Liver (tissue), 9 donors: Measurements from ENCODE around the gene TRABD. TPM values are rescaled to one million over a fixed set of nuclear protein-coding genes. Genes with fewer than 3 reads are reported as not detected.
"Not testable (repeated sequence)": the region's sequence is repeated elsewhere in the genome, so short reads cannot be mapped to it uniquely, and the experiment has no call there.

Experiments used
- DNase-seq: peaks from one replicate; pipeline ENCODE4 v3.0.0-alpha.2; 2017; ENCODE audit warnings: low spot score
- H3K27ac ChIP-seq, 2 donors: one replicate each; pipeline ENCODE4 v1.7.0; 2013; ENCODE audit warnings: inconsistent platforms in 2 of 2, low read length in 2 of 2, control low read depth in 1 of 2, low read depth in 1 of 2, mild to moderate bottlenecking in 1 of 2
- H3K27me3 ChIP-seq, 4 donors: one replicate each; pipeline versions ENCODE4 v1.6.1 to v1.7.0; 2013; ENCODE audit warnings: low read length in 3 of 4, inconsistent platforms in 1 of 4, mild to moderate bottlenecking in 1 of 4, moderate library complexity in 1 of 4; ENCODE audit not compliant: control insufficient read depth in 4 of 4, insufficient read depth in 4 of 4
- H3K36me3 ChIP-seq, 4 donors: one replicate each; pipeline versions ENCODE4 v1.6.1 to v1.7.0; 2013; ENCODE audit warnings: low read length in 3 of 4, mild to moderate bottlenecking in 3 of 4, low read depth in 1 of 4, moderate library complexity in 1 of 4; ENCODE audit not compliant: control insufficient read depth in 4 of 4, insufficient read depth in 3 of 4
- H3K4me1 ChIP-seq, 4 donors: one replicate each; pipeline versions ENCODE4 v1.6.1 to v1.7.0; 2013; ENCODE audit warnings: low read length in 3 of 4, mild to moderate bottlenecking in 3 of 4, moderate library complexity in 1 of 4; ENCODE audit not compliant: control insufficient read depth in 4 of 4, insufficient read depth in 4 of 4
- H3K4me3 ChIP-seq, 3 donors: one replicate each; pipeline versions ENCODE4 v1.6.1 to v1.7.0; 2013; ENCODE audit warnings: low read length in 3 of 3, control low read depth in 1 of 3, low read depth in 1 of 3, mild to moderate bottlenecking in 1 of 3
- H3K9ac ChIP-seq, 2 donors: one replicate each; pipeline ENCODE4 v1.7.0; 2013; ENCODE audit warnings: low read length in 2 of 2, mild to moderate bottlenecking in 2 of 2, moderate library complexity in 2 of 2, control low read depth in 1 of 2, low read depth in 1 of 2
- H3K9me3 ChIP-seq, 4 donors: one replicate each; pipeline versions ENCODE4 v1.6.1 to v1.7.0; 2013; ENCODE audit warnings: low read length in 3 of 4; ENCODE audit not compliant: control insufficient read depth in 4 of 4
- EGR1 ChIP-seq, 2 donors: IDR thresholded peaks; 2 replicates each; pipeline ENCODE4 v1.6.1; 2016 to 2018; ENCODE audit warnings: antibody characterized with exemption in 2 of 2, low read depth in 2 of 2
- FOXA1 ChIP-seq: IDR thresholded peaks from 2 replicates; pipeline ENCODE4 v1.6.1; 2016; ENCODE audit warnings: antibody characterized with exemption
- FOXA2 ChIP-seq: IDR thresholded peaks from 2 replicates; pipeline ENCODE4 v1.6.1; 2016; ENCODE audit warnings: antibody characterized with exemption
- GABPA ChIP-seq, 2 donors: IDR thresholded peaks in 1 of 2; conservative IDR thresholded peaks in 1 of 2; 2 replicates each; pipeline ENCODE4 v1.6.1; 2016; ENCODE audit warnings: antibody characterized with exemption in 2 of 2, mild to moderate bottlenecking in 1 of 2, moderate library complexity in 1 of 2
- HNF4A ChIP-seq, 2 donors: conservative IDR thresholded peaks; 2 replicates each; pipeline ENCODE4 v1.6.1; 2016; ENCODE audit warnings: antibody characterized with exemption in 2 of 2, mild to moderate bottlenecking in 2 of 2
- HNF4G ChIP-seq: IDR thresholded peaks from 2 replicates; pipeline ENCODE4 v1.6.1; 2016; ENCODE audit warnings: antibody characterized with exemption
- JUND ChIP-seq, 2 donors: IDR thresholded peaks; 2 replicates each; pipeline ENCODE4 v1.6.1; 2016; ENCODE audit warnings: antibody characterized with exemption in 2 of 2
- NR2F2 ChIP-seq: IDR thresholded peaks from 2 replicates; pipeline ENCODE4 v1.6.1; 2016; ENCODE audit warnings: antibody characterized with exemption
- RAD21 ChIP-seq, 2 donors: IDR thresholded peaks; 2 replicates each; pipeline ENCODE4 v1.6.1; 2016; ENCODE audit warnings: antibody characterized with exemption in 2 of 2, mild to moderate bottlenecking in 2 of 2
- RXRA ChIP-seq, 2 donors: IDR thresholded peaks; 2 replicates each; pipeline ENCODE4 v1.6.1; 2017 to 2018; ENCODE audit warnings: antibody characterized with exemption in 2 of 2, mild to moderate bottlenecking in 1 of 2
- SP1 ChIP-seq: IDR thresholded peaks from 2 replicates; pipeline ENCODE4 v1.6.1; 2018; ENCODE audit warnings: antibody characterized with exemption, mild to moderate bottlenecking
- TAF1 ChIP-seq: conservative IDR thresholded peaks from 2 replicates; pipeline ENCODE4 v1.6.1; 2016; ENCODE audit warnings: antibody characterized with exemption, mild to moderate bottlenecking
- YY1 ChIP-seq: IDR thresholded peaks from 2 replicates; pipeline ENCODE4 v1.6.1; 2016; ENCODE audit warnings: antibody characterized with exemption, mild to moderate bottlenecking
- WGBS: extraction: QIAGEN DNeasy Blood & Tissue Kit; methylation state at CpG from one replicate; pipeline ENCODE4 v1.1.7; 2013; 5-methylcytosine and 5-hydroxymethylcytosine counted together
- polyA plus RNA-seq, 2 donors: library from polyadenylated mRNA; stranded (reverse) in 1 of 2; unstranded in 1 of 2; fragments of 200-250 nt in 1 of 2; fragments of >200 nt in 1 of 2; fragmentation: Nextera tagmentation in 1 of 2; extraction: Ambion mirVana in 1 of 2; gene quantifications; one replicate each; pipeline versions ENCODE4 v1.2.1 to v1.2.3, GENCODE V29; 2013 to 2015
- total RNA-seq, 2 donors: library from RNA; depleted of rRNA; stranded (reverse); fragments of >200 nt; gene quantifications; one replicate each; pipeline ENCODE4 v1.2.3, GENCODE V29; 2014
- TF ChIP-seq, protein P1 (sequence below): IDR thresholded peaks from 2 replicates; pipeline ENCODE4 v1.6.1; 2016; ENCODE audit warnings: antibody characterized with exemption
- TF ChIP-seq, protein P2 (sequence below): IDR thresholded peaks from 2 replicates; pipeline ENCODE4 v1.6.1; 2016; ENCODE audit warnings: antibody characterized with exemption
- TF ChIP-seq, protein P3 (sequence below): fragments of 150-350 bp; IDR thresholded peaks from 2 replicates; pipeline ENCODE4 v1.5.1; 2017; ENCODE audit warnings: improper control_type of control experiment, low read depth, low read length; ENCODE audit not compliant: missing input control
- TF ChIP-seq, protein P4 (sequence below): IDR thresholded peaks from 2 replicates; pipeline ENCODE4 v1.6.1; 2016; ENCODE audit warnings: antibody characterized with exemption
- TF ChIP-seq, protein P5 (sequence below): IDR thresholded peaks from 2 replicates; pipeline ENCODE4 v1.6.1; 2016; ENCODE audit warnings: antibody characterized with exemption, mild to moderate bottlenecking
- donor health status: healthy.
- donor health status: healthy.
- donor health status: healthy.
- donor health status: healthy.
- donor health status: healthy.

TRABD gene
- total and polyA plus RNA-seq, 4 donors = 10.5 to 29.7 (median 16.4) TPM

DNA sequence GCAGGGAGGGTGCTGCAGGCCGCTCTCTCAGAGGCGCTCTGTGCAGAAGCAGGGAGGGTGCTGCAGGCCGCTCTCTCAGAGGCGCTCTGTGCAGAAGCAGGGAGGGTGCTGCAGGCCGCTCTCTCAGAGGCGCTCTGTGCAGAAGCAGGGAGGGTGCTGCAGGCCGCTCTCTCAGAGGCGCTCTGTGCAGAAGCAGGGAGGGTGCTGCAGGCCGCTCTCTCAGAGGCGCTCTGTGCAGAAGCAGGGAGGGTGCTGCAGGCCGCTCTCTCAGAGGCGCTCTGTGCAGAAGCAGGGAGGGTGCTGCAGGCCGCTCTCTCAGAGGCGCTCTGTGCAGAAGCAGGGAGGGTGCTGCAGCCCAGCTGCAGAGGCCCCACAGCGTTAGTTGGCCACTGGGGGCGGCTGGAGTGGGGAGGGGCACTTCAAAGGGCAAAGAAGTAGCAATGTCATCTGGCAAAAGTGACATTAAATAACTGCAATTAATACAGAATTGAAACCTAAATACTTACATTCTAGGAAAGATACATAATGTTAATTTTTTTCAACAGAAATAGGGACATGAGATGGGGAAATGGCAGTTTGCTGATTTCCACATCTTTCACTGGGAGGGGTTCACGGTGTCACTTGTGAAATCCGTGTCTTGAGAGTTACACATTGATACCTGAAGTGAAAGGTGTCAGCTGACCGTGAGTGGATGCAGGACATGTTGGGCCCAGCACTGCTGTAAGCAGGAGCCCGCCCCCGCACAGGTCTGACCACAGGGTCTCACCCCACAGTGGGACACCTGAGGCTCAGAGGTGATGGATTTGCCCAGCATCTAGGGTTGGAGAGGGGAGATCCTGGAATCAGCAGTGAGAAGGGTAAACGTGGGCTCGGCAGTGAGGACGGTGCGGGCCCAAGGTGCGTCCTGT lies 38.2 kb upstream of the TRABD start:
- not testable (repeated sequence) for H3K9ac ChIP-seq, H3K9me3 ChIP-seq, H3K27ac ChIP-seq, DNase-seq, H3K4me3 ChIP-seq, H3K27me3 ChIP-seq, H3K36me3 ChIP-seq
- H3K4me1 ChIP-seq = peaks cover 7 to 39% (median 35%) of the 10 kb centered on the region in 4 donors
- WGBS = 62% methylated on average over 15 of the region's 26 CpGs

DNA sequence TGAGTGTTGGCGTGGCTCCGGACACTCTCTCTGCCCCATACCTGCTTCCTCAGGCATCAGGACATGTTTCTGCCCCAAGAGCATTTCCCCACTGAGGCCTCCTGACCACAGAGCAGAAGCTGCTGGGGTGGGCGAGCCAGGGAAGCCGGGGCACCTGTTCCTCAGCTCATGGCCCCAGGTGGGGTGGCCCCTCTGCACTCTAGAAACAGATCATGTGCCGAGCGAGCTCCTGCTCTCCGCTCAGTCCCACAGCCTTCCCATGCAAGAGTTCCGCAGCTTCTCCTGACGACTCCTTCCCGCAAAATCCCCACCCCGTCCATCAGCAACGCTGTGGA lies 37.6 kb upstream of the TRABD start:
- Histone ChIP-seq H3K9ac (no peak overlapping the region), H3K4me3 (no peak overlapping the region), H3K4me1 (peaks cover 7 to 38% (median 34%) of the 10 kb centered on the region in 4 donors), H3K27ac (no peak overlapping the region), H3K36me3 (no peaks in the 10 kb centered on the region), H3K27me3 (no peaks in the 10 kb centered on the region), H3K9me3 (no peaks in the 10 kb centered on the region)
- 87% methylated on average over 12 of the region's 12 CpGs for WGBS
- DNase-seq = no peak
- TF ChIP-seq, protein P1, sequence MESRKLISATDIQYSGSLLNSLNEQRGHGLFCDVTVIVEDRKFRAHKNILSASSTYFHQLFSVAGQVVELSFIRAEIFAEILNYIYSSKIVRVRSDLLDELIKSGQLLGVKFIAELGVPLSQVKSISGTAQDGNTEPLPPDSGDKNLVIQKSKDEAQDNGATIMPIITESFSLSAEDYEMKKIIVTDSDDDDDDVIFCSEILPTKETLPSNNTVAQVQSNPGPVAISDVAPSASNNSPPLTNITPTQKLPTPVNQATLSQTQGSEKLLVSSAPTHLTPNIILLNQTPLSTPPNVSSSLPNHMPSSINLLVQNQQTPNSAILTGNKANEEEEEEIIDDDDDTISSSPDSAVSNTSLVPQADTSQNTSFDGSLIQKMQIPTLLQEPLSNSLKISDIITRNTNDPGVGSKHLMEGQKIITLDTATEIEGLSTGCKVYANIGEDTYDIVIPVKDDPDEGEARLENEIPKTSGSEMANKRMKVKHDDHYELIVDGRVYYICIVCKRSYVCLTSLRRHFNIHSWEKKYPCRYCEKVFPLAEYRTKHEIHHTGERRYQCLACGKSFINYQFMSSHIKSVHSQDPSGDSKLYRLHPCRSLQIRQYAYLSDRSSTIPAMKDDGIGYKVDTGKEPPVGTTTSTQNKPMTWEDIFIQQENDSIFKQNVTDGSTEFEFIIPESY = no peak
- TF ChIP-seq RXRA (IDR thresholded peaks at IDR 0.05) = no peak
- TF ChIP-seq HNF4G = no peak
- TF ChIP-seq RAD21 (IDR thresholded peaks at IDR 0.05) = no peak
- no peak for TF ChIP-seq HNF4A (conservative IDR thresholded peaks at IDR 0.05)
- no peak for TF ChIP-seq JUND (IDR thresholded peaks at IDR 0.05)
- TF ChIP-seq FOXA2 = no peak
- TF ChIP-seq EGR1 (IDR thresholded peaks at IDR 0.05; ENCODE audit: low read depth in 2 of 2) = no peak
- no peak for TF ChIP-seq SP1
- TF ChIP-seq, protein P2, sequence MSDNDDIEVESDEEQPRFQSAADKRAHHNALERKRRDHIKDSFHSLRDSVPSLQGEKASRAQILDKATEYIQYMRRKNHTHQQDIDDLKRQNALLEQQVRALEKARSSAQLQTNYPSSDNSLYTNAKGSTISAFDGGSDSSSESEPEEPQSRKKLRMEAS = no peak
- TF ChIP-seq GABPA (IDR thresholded peaks at IDR 0.05 in 1 of 2, conservative IDR thresholded peaks at IDR 0.05 in 1 of 2) = no peak
- TF ChIP-seq, protein P3, sequence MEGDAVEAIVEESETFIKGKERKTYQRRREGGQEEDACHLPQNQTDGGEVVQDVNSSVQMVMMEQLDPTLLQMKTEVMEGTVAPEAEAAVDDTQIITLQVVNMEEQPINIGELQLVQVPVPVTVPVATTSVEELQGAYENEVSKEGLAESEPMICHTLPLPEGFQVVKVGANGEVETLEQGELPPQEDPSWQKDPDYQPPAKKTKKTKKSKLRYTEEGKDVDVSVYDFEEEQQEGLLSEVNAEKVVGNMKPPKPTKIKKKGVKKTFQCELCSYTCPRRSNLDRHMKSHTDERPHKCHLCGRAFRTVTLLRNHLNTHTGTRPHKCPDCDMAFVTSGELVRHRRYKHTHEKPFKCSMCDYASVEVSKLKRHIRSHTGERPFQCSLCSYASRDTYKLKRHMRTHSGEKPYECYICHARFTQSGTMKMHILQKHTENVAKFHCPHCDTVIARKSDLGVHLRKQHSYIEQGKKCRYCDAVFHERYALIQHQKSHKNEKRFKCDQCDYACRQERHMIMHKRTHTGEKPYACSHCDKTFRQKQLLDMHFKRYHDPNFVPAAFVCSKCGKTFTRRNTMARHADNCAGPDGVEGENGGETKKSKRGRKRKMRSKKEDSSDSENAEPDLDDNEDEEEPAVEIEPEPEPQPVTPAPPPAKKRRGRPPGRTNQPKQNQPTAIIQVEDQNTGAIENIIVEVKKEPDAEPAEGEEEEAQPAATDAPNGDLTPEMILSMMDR = no peak
- TF ChIP-seq NR2F2 = no peak
- TF ChIP-seq, protein P4, sequence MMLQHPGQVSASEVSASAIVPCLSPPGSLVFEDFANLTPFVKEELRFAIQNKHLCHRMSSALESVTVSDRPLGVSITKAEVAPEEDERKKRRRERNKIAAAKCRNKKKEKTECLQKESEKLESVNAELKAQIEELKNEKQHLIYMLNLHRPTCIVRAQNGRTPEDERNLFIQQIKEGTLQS = no peak
- no peak for TF ChIP-seq TAF1
- TF ChIP-seq YY1 = no peak
- TF ChIP-seq, protein P5, sequence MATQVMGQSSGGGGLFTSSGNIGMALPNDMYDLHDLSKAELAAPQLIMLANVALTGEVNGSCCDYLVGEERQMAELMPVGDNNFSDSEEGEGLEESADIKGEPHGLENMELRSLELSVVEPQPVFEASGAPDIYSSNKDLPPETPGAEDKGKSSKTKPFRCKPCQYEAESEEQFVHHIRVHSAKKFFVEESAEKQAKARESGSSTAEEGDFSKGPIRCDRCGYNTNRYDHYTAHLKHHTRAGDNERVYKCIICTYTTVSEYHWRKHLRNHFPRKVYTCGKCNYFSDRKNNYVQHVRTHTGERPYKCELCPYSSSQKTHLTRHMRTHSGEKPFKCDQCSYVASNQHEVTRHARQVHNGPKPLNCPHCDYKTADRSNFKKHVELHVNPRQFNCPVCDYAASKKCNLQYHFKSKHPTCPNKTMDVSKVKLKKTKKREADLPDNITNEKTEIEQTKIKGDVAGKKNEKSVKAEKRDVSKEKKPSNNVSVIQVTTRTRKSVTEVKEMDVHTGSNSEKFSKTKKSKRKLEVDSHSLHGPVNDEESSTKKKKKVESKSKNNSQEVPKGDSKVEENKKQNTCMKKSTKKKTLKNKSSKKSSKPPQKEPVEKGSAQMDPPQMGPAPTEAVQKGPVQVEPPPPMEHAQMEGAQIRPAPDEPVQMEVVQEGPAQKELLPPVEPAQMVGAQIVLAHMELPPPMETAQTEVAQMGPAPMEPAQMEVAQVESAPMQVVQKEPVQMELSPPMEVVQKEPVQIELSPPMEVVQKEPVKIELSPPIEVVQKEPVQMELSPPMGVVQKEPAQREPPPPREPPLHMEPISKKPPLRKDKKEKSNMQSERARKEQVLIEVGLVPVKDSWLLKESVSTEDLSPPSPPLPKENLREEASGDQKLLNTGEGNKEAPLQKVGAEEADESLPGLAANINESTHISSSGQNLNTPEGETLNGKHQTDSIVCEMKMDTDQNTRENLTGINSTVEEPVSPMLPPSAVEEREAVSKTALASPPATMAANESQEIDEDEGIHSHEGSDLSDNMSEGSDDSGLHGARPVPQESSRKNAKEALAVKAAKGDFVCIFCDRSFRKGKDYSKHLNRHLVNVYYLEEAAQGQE = no peak
- TF ChIP-seq FOXA1 = no peak
